GM18520 (cell line): ENCODE measurements around the gene PDLIM1.

Source experiments
- ATAC-seq: cut with Tn5 transposase; IDR thresholded peaks from one replicate; pipeline ENCODE4 v1.9.1; 2021; ENCODE audit not compliant: unreplicated experiment

The PDLIM1 gene

GRCh38 chr10:95290461-95291364 is at the start of gene PDLIM1:
Gene PDLIM1, minus strand, starts transcription at chr10:95291003. Its CDS starts 88 bp downstream, at chr10:95290915.
- ATAC-seq: peak; percentile 27

GRCh38 chr10:95339863-95340262 is 49.1 kb upstream of the PDLIM1 start:
- no peak for ATAC-seq

- no peak for ATAC-seq
Measured at GRCh38 chr10:95337423-95338160, 46.8 kb upstream of the PDLIM1 start.

- ATAC-seq: no peak
Measured at GRCh38 chr10:95336702-95337101, 45.9 kb upstream of the PDLIM1 start.

GRCh38 chr10:95335933-95336699 is 45.3 kb upstream of the PDLIM1 start:
- no peak for ATAC-seq

GRCh38 chr10:95334805-95335144 is 44.0 kb upstream of the PDLIM1 start:
- ATAC-seq: no peak

- no peak for ATAC-seq
Measured at GRCh38 chr10:95333997-95334804, 43.4 kb upstream of the PDLIM1 start.

GRCh38 chr10:95332666-95333249 is 42.0 kb upstream of the PDLIM1 start:
- no peak for ATAC-seq

GRCh38 chr10:95331596-95332130 is 40.9 kb upstream of the PDLIM1 start:
- no peak for ATAC-seq

- no peak for ATAC-seq
Measured at GRCh38 chr10:95330966-95331453, 40.2 kb upstream of the PDLIM1 start.

- ATAC-seq: no peak
Measured at GRCh38 chr10:95329296-95329695, 38.5 kb upstream of the PDLIM1 start.

- no peak for ATAC-seq
Measured at GRCh38 chr10:95328013-95328412, 37.2 kb upstream of the PDLIM1 start.

GRCh38 chr10:95327367-95327766 is 36.6 kb upstream of the PDLIM1 start:
- no peak for ATAC-seq

- ATAC-seq: no peak
Measured at GRCh38 chr10:95326396-95326795, 35.6 kb upstream of the PDLIM1 start.

GRCh38 chr10:95325863-95326262 is 35.1 kb upstream of the PDLIM1 start:
- ATAC-seq: no peak

GRCh38 chr10:95324436-95325268 is 33.8 kb upstream of the PDLIM1 start:
- ATAC-seq: no peak

- ATAC-seq: no peak
Measured at GRCh38 chr10:95321554-95322301, 30.9 kb upstream of the PDLIM1 start.

GRCh38 chr10:95319239-95319638 is 28.4 kb upstream of the PDLIM1 start:
- no peak for ATAC-seq
